Embryonic facial prominence (tissue), 1 donor: ENCODE data around the gene CYSTM1.

Source experiments
- DNase-seq: peaks from one replicate; pipeline ENCODE4 v3.0.0-alpha.2; 2016; ENCODE audit errors: extremely low spot score

The CYSTM1 gene

DNA sequence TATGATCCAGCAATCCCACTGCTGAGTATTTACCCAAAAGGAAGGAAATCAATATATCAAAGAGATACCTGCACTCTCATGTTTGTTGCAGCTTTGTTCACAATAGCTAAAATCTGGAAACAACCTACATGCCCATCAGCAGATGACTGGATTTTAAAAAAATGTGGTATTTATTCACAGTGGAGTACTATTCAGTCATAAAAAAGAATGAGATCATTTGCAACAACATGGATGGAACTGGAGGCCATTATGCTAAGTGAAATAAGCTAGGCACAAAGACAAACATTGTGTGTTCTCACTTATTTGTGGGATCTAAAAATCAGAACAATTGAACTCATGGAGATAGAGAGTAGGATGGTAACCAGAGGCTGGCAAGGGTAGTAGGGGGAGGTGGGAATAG, 33.1 kb downstream of the CYSTM1 start:
- DNase-seq = no peak

DNA sequence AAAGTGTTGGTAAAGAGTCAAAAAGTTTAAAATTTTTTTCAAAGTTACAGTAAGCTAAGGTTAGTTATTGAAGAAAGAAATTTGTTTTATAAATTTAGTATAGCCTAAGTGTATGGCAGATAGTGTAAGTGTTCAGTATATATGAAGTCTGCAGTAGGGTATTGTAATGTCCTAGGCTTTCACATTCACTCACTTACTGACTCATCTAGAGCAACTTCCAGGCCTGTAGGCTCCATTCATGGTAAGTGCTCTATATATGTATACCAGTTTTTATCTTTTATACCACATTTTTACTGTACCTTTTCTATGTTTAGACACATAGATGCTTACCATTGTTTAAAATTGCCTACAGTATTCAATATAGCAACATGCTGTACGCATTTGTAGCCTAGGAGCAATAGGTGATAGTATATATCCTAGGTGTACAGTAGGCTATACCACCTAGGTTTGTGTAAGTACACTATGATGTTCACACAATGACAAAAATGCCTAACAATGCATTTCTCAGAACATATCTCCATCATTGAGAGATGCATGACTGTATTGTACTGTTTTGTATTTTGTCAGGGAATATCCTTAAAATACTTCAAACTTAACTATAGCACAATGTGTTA, 38.5 kb downstream of the CYSTM1 start:
- DNase-seq = no peak

DNA sequence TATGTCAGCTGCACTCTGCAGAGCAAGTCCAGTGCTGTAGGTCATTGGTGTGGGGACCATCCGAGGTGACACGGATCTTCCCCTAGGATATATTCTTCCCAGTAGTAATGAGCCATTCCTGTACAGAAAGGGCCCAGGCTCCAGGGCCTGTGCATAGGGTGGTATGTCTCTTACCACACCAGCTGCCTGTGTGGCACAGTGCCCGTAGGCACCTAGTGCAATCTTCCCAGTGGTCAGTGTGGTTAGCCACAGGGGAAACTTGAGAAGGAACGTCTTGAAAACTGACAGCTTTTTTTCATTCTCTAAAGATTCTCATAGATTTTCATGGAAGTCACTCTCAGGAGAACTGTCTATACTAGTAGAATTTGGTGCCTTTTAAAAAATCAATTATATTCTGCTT, 39.8 kb downstream of the CYSTM1 start:
- DNase-seq = no peak

DNA sequence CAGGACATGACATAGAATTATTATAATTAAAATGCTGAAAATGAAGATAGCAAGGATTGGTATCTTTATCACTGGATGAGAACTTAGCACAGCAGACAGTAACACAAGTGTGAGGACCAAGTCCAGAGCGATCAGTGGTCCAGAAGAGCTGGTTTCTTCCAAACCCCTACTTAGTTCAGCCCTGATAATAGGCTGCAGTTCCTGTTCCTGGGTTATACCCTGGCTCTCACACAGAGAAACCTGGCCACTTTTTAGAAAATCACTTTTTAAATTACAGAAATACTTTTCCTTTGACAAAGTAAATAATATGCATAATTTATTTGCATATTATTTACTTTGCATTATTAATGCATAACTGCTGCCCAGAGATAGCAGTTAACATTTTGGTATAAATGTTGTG, 40.3 kb downstream of the CYSTM1 start:
- DNase-seq = no peak

DNA sequence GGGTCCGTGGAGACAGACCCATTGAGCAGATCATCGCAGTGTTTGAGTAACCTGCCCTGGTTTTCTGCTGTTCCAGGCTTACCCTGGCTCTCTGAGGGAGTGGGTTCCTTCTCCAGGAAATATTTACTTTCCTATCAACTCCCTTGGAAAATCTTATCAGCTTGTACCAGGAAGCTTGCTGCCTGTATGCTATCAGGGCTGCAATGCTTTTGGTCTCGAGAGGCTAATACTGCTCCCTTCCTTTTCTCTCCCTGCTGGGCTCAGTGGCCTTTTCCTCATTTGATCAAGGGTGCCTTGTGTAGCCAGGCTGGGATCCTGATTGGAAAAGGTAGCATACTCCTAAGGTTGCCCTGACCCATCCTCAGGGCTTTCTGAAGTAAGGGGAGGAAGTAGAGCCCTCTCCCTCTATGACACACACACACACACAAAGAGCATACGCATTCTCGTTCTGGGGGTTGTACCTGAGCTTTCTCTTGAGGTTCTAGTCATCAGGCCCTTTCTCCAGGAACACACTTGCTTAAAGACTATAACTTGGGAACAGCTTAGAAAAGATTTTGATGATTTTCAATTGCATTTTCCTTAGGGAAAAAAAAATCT, 41.6 kb downstream of the CYSTM1 start:
- DNase-seq = no peak

DNA sequence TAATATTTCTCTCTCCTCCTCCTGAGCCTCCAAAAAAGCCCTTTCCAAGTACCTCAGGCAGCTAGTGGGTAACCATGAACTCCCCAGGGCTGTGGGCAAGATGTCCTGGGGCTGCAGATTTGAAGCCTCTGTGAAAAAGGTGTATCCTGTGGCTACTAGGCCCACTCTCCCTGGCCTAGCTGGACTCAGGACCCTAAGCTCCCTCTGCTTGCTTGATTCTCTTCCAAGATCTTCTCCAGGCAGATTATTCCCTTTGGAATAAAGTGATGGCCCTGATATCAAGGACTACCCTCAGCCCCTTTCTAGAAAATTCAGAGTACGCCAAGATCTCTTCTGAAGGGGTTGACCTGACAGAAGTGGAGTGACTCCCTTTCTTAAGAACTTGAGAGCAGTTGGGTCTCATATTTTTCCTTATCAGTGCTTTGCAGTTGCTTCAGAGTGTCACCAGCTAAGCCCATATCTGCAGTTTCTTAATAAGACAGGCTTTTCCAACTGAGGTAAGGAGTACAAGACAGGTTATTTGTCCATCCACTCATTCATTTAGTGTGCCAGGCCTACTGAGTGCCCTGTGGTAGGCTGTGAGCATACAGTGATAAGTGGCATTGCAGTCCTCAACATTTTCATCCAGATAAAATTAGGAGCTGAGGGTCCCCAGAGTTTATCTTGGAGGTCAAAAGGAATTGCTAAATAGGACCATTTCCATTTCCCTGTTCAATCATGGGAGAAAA, 42.5 kb downstream of the CYSTM1 start:
- DNase-seq = no peak

DNA sequence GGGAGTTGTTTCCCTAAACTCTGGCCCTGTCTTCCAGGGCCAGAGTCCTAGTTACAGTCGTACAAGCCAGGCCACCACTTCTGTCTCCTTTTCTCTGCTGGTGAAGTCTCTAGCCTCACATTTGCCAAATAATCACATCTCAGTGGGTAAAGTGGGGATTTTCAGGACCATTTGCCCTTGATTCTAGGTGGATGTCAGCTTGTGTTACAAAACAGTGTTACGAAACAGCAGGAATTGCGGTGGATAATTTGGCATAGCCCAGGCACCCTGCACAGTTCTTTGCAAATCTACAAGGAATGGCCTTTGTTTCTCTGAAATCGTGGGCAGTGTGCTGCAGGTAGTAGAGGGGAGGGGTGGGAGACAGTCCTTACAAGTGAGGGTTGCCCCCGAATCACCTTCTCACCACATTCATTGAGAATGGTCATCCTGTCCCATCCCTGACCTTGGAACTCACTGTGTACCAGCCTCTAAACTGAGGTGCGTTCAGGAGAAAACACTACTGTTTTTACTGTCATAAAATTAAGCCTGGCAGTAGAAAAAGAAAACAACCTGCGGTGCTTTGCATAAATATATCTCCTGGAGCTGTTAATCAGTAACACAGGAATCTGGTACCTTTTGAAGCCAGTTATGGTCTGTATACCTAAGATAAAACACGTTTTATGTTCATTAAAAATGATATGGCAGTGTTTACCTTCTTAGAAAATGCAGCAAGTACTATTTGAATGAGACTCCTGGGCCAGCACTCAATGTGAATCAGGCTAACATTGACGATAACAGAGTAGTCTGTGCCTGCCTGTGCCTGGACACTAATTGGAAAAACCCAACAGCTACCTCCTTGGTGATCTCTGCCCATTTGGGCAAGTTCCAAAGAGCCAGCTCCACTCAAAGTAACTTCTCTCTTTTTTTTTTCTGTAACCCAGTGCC, 44.3 kb downstream of the CYSTM1 start:
- DNase-seq = no peak

DNA sequence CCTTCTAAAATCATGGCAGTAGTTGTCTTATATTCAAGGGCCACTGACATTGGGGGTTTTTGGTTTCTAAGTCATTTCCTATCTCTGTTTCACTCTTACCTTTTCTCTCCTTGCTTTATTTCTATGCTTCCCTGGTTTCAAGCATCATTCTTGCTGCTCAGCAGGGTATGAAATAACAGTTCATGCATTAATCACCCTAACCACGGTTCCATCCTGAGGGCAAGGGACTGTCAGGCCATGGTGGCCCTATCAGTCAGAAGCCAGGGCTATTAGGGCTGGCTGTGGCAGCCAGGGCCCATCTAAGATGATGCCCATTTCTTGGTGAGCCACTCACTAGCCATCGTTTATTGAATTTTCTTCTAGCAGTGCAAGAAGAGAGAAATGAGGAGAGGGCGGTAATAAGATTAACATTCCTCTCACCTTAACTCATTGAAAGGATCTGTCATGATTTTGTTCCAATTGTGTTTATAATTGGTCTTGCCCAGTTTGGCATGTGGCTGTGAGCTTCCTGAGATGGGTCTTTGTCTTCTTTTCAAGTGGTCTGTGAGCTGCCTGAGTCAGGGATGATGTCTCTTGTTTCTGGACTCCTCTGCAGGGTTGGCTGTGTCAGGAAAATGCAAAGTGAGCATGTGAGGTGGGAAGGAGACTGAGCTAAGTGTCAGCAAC, 45.2 kb downstream of the CYSTM1 start:
- DNase-seq = no peak

DNA sequence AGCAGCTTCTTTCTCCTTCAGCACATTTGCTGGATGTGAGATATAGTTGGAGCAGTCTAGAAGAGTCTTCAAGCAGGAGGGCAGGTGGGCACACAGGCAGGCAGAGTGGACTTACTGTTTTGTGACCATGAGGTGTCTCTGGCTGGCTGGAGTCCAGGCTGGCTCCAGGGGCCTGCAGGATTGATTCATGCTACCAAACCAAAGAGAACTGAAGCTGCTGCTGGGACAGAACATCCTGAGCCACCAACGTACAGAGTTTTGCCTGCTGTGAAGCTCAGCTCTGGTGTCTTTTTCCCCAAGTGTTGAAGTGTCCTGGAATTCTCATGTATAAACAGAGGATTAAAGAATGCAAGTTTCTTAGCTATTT, 45.7 kb downstream of the CYSTM1 start:
- DNase-seq = no peak

DNA sequence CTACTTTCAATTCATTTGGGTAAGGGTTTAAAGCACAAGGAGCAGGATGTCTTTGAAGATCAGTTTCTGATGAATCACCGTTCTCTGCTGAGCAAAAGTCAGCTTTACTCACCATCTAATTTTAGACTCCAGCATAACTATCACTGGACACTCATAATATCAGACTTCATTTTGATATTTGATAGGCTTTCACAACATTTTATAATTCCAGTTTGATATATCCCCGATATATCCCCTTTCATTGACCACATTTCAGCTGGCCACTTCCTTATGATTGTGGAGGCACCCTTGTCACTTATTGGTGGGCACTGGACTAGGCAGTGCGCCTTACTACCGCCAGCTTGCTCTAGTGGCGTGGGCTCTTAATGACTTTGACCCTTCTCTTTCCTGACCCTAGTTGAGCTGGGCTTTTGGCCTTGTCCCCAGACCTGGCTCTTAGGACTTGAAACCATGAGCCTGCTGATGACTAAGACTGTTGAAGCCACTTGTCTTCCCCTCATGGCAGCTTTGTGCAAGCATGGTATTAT, 46.8 kb downstream of the CYSTM1 start:
- no peak for DNase-seq

DNA sequence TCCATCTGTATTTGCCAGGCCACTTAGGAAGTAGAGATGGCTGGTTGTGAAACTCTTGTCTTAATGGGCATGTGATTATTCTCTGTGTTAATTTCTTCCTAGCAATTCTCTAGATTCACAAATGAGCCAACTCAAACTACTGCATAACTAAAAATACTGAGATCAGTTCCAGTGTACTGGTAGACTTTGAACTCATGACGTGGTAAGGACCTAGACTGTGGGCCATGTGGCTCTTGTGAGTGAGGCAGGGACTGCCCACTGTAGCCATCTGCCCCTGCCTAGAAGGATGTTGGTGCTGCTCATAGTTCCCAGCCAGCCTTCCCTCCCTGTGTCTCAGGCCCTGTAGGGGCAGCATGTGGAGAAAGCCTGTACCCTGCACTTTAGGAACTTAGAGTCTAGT, 47.4 kb downstream of the CYSTM1 start:
- no peak for DNase-seq

DNA sequence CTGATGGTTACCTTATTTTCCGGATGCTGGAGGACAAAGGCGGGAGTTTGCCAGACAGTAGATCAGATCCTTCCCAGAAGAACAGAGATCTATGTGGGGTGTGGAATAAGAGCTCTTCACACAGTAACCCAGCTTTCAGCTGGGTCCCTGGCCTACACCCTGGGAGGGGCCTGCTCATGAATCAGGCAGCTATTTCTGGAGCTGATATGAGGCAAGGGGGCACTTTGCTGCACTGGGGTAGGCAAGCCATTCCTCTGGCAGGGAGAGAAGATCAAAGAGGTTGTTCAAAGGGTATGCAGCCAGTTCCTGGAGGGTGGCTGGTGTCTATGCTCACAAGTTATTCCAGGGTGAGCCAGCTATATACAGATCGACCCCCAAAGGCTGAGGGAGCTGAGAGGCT, 48.6 kb downstream of the CYSTM1 start:
- no peak for DNase-seq

DNA sequence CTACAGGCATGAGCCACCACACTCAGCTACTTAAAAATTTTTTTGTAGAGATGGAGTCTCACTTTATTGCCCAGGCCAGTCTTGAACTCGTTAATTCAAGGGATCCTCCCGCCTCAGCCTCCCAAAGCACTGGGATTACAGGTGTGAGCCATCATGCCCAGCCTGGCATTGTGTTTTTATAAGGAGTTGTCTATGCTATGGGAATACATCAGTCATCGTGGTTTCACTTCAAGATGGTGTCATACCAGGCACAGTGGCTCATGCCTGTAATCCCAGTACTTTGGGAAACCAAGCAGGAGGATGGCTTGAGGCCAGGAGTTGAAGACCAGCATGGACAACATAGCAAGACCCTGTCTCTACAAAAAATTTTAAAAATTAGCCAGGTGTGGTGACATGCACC, 49.7 kb downstream of the CYSTM1 start:
- DNase-seq = no peak

DNA sequence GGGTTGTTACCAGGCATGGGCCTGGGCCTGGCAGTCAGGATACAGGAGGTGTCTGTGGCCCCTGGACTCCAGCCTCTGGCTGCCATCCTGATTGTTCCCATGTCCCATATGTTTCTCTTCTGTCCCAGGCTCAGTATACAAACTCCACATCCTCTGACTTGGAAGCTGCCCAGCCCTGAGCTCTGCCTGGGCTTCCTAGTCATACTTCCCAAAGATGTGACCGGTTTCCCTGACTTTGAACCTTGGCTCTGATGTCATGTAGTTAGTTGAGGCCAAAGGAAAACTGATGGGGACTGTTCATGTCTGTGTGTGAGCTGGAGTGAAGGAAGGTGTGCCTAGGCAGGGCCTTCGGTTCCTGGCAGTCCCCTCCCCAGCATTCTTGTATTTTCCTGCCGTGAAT, 50.4 kb downstream of the CYSTM1 start:
- no peak for DNase-seq

DNA sequence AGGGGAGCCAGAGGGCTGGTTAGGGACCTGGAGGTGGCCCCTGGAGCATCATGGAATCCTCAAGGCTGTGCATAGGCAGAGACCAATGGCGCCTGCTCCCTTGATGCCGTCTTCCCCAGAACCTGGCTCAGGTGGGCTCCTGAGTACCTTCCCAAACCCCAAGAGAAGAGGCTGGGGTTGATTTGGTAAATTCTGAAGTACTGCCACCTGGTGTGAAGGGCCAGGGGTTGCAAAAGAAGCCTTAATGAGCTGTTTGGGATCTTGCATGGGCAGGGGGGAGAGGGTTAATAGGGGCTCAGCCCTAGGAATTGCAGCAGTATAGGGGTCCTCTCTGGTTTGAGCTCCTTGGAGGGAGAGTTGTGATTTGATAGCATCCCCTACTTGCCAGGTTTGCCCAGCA, 52.1 kb downstream of the CYSTM1 start:
- DNase-seq = no peak

DNA sequence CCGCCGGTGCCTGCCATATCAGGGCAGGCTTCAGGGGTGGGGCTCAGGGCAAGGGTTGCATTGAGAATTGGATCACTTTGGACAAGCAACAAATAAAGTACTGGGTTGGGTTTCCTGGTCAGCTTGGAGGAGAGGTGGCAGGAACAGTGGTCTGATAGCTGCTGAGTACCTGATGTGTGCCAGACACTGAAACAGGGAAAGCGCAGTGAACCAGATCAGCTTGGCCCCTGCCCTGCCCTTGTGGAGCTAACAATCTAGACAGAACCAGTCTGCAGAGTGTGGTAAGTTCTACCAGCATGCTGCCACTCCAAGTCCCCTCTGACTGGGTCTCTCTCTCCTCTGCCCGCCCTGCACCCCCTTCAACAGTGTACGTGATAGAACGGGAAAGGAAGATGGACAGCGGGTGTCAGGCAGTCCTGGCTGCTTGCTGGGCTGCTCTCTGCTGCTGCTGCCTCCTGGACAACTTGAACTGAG, 53.4 kb downstream of the CYSTM1 start:
- DNase-seq = no peak

DNA sequence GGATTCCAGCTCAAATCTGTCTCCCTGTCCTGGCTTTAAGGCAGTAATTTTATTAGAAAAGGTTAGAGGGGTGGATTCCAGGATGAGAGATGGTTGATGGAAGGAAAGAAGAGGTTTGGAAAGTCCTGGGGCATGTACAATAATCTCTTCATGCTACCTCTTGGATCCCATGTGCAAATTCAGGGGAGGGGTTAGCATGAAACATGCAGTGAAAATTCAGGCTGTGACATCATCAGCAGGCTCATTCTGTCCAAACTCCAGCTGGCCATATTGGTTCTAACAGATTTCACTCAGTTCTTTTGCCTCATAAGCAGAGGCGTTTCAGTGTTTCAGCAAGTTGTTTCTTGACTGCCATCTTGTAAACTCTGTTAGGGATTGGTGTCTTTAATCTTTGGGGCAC, 55.4 kb downstream of the CYSTM1 start:
- no peak for DNase-seq

DNA sequence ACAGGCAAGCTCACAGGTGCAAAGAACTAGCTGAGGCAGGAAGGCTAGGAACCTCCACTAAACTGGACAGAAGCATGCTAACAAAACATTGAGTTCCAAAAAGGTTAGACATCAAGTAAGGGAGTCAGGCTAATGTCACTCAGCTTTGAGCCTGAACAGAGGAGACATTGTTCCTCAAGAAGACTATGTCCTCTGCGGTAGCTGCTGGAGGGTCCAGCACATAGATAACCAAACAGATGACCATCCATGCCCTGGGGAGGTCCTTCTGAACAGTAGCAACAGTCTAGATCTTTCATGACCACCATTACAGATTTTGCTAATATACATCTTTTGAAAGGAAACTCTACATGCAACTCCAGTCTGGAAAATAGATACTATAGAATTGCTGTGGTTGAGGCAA, 57.7 kb downstream of the CYSTM1 start:
- DNase-seq = no peak

DNA sequence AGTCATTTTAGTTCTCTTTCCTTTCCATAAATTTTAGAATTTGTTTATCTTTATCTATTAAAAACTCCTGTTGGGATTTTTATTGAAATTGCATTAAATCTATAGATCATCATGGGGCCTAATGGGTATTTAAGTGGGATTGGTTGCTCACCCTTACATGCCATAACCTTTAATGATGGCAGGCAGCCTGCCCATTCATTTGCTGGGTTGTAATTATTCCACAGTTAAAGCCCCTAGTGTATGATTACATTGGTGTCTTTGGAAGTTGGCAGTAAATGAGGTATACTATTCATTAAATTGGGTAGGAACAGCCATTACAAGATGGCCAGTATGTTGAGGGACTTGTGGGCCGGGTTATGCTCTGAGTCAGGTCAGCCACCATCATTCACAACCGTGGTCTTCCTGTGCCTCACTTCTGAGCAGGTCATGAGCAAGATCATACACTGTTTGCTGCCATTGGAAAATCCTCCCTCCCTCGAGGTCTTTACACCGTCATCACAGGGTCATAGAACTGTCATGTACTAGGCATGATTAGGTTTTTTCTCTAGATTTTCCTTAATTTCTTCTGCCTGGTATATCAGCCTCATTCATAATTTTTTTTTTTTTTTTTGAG, 59.5 kb downstream of the CYSTM1 start:
- DNase-seq = no peak

DNA sequence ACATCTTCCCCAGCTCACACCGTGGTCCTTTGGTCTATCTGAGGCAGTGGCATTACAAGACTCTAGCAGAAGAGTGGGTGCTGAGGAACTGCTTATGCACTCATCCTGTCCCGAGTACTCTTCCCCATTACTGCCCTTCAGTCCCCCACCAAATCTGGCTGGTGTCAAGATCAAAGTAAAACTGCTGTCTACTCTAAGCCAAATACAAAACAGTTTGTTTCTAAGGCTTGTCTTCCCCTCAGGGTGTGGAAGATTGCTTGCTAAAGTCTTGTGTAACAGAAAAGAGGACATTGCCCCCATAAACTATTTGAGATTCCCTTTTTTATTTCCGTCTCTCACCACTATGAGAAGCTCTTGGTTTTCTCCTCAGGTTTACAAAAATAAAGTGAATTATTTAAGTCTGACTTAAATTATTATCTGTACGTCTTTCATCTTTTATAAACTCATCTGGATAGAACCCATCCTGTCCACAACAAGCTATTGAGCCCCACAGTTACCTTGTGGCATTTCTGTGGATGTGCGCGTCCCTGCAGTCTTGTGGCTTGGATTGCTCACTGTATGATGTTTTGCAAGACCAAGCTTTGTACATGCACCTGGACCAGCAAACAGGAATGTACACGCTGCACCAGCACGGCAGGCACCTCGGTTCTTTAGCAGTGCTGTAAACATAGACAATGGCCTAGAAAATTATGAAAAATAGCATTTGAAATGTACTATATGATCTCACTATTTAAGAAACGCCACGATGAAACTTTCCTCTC, 61.0 kb downstream of the CYSTM1 start:
- no peak for DNase-seq
